GM21367 (cell line): ENCODE results near the gene GGNBP2.

Experiments used
- ATAC-seq: cut with Tn5 transposase; IDR thresholded peaks from one replicate; pipeline ENCODE4 v1.9.1; 2021; ENCODE audit not compliant: unreplicated experiment

GGNBP2 gene

GRCh38 chr17:36512641-36513040 lies 32.1 kb upstream of the GGNBP2 start:
- no peak for ATAC-seq

DNA sequence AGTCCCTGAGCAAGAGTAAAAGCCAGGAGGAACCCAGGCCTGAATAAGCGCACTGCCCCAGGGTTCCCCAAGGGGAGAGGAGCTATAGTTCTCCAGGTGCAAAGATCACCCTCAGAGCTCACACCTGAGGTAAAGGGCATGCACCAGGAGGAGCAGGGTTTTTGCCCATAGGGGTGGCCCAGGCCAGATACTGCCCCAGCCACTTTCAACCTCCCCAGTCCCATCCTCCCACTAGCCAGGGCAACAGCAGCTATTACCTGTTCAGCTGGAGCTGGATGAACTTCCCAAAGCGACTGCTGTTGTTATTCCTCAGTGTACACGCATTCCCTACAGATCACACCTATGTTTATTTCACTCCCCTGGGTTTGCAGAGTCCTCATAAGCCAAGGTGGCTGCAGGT lies 29.9 kb upstream of the GGNBP2 start:
- ATAC-seq = no peak

- no peak for ATAC-seq
Measured at GRCh38 chr17:36515837-36516236, 28.9 kb upstream of the GGNBP2 start.

- ATAC-seq = no peak
Measured at GRCh38 chr17:36523113-36523512, 21.6 kb upstream of the GGNBP2 start.

GRCh38 chr17:36524428-36524876 lies 20.3 kb upstream of the GGNBP2 start:
- no peak for ATAC-seq

DNA sequence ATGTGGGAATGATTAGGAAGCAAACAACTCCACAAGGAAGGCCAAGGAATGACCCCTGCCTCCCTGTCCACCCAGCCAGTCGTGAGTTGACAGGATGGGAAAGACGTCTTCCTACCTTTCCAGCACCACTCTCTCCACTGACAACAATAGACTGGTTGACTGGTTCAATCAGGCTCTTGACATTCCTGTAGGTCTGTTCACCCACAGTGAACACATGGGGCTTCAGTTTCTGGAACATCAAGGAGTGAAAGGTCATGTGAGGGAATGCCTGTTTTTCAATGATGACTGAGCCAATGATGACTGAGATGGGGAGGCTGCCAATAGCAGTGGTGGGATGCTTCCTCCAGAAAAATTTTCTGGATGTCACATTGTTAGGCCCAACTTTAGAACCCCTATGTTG lies 19.6 kb upstream of the GGNBP2 start:
- ATAC-seq = no peak

GRCh38 chr17:36525888-36526287 lies 18.8 kb upstream of the GGNBP2 start:
- ATAC-seq = no peak

- no peak for ATAC-seq
Measured at GRCh38 chr17:36527621-36528250, 17.0 kb upstream of the GGNBP2 start.

- ATAC-seq = no peak
Measured at GRCh38 chr17:36529121-36529520, 15.6 kb upstream of the GGNBP2 start.

DNA sequence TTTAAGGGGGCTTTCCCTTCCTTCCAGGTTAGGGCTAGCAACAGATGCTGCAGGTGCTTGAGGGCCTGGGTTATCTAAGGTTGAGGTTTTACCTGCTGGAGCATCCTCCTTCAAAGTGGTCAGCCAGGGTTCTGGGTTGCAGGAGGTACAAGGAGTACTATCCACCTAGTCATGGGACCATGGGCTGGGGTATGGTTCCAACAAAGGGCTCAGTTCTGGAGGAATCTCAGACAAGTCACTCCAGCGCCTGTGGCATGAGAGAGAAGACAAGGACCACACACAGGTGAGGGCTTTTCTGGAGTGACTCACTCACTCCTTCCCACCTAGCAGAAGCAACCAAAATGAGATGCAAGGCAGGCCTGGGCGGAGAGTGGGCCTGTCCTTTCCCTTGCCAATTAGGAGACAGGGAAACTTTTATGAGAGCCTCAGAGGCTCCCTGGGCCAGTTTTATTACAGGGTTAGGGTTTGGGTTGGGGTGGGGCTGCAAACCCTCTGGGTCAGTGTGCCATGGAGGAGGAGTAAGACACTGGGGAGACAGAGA lies 12.2 kb upstream of the GGNBP2 start:
- no peak for ATAC-seq

DNA sequence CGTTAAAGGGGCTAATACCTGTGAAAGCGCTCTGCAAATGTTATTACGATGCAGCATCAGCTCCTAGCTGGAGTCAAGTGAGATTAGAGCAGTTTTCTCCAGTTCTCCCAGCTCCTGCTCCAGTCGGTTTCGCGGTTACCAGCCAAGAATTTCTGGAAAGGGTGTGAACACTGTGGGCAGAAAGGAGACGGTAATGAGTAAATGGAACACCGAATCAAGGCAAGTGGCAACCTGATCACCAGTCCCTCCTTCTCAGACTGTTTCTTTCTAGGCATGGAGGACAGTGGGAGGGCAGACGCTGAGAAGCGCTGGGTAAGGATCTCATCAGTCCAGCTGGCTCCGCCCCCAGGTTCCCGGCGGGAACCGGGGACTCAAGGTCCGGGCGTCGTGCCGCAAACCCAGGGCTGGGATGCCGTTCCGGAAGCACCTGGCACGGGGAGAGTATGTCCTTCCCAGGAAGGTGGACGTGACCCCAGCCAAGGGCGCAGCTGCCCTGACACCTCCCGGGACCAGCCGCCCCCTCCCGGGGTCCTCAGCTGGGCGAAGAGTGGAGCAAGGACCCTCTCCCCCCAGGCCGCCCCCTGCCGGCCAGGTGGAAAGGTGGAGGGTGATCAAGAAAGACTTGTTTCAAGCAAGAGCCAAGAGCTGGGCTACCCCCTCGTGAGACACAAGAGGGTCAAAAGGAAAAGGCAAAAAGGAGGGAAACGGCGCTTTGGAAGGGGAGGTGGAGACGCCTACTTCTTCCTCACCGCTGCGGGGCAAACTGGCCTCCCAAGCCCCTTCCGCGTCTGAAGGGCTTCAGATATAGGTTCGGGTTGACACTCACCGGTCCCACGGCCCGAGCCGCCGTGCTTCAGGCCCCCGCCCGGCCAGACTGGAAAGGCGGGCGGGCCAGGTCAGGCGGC lies 10.5 kb upstream of the GGNBP2 start:
- peak; percentile 9 for ATAC-seq

DNA sequence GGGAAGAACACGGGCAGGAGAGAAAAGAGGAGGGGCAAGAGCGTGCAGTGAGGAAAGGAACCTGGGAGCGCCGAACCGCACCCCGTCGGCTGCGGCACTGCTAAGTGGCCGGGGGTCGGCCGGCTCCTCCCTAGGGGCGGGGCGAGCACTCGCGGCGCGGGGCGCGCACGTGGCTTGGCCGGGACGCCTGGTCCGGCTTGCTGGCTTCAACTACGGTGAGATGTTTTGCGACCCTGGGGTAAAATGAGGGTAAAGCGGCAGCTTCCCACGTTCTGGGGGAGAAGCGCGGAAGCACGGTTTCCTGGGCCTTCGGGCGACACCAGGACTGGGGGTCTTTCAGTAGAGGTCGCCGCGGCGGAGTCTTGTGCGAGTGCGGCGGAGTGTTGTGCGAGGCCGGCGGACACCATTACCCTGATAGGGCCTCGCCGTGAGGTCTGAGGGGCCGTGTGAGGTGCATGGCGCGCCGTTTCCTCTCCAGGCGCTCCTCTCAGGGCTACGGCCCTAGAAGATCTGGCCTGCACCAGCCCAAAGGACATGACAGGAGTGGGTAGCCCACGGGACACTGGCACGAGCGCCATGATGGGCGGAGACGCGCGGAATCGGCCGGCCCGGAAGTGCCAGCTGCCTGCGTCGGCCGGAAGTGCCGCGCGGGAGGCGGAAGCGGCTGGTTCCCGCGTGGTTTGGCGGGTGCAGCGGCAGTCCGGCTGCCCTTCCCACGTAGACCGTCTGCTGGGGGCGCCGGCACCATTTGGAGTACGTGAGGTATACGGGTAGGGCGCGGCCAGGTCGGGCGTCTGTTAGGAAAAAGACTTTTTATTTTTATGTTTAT lies 9.7 kb upstream of the GGNBP2 start, which contains the start of the genes MYO19 and PIGW:
MYO19 (minus strand) TSS at position 29 of the 829 bp plus-strand sequence. CDS start 2,330 bp downstream, outside the sequence.
PIGW (plus strand) TSS at position 148 of the 829 bp plus-strand sequence. CDS start 2,115 bp downstream, outside the sequence.
- ATAC-seq = peak; percentile 71

- ATAC-seq = no peak
Measured at GRCh38 chr17:36535669-36536081, 9.0 kb upstream of the GGNBP2 start.

DNA sequence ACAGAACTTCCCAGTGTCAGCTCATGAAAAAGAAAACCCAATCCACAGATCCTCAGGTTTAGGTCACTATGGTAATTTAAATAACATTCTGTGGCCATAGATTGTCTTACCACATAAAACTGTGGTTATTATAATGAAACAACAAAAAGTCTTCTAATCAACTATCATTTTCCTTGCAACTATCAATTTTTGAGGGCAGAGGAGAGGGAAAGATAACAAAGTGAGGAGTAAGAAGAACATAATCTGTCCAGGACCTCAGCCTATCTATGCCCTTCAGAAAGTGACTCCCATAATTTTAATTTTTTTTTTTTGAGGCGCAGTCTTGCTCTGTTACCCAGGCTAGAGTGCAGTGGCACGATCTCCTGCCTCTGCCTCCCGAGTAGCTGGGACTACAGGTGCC lies 4.0 kb upstream of the GGNBP2 start:
- no peak for ATAC-seq

DNA sequence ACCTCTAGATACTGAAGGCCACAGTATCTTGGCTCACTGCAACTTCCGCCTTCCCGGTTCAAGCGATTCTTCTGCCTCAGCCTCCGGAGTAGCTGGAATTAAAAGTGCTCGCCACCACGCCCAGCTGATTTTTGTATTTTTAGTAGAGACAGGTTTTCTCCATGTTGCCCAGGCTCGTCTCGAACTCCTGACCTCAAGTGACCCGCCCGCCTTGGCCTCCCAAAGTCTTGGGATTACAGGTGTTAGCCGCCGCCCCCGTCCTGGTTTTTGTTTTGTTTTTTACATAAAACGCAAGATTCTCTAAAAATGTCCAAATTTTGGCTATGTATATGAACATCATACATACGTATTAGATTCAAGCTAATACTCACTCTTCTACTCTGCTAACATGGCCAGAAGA lies 2.0 kb upstream of the GGNBP2 start:
- no peak for ATAC-seq

- peak; percentile 16 for ATAC-seq
Measured at GRCh38 chr17:36544044-36544306, 744 bp upstream of the GGNBP2 start.

GRCh38 chr17:36545077-36545464 lies 352 bp downstream of the GGNBP2 start:
- peak; percentile 29 for ATAC-seq

DNA sequence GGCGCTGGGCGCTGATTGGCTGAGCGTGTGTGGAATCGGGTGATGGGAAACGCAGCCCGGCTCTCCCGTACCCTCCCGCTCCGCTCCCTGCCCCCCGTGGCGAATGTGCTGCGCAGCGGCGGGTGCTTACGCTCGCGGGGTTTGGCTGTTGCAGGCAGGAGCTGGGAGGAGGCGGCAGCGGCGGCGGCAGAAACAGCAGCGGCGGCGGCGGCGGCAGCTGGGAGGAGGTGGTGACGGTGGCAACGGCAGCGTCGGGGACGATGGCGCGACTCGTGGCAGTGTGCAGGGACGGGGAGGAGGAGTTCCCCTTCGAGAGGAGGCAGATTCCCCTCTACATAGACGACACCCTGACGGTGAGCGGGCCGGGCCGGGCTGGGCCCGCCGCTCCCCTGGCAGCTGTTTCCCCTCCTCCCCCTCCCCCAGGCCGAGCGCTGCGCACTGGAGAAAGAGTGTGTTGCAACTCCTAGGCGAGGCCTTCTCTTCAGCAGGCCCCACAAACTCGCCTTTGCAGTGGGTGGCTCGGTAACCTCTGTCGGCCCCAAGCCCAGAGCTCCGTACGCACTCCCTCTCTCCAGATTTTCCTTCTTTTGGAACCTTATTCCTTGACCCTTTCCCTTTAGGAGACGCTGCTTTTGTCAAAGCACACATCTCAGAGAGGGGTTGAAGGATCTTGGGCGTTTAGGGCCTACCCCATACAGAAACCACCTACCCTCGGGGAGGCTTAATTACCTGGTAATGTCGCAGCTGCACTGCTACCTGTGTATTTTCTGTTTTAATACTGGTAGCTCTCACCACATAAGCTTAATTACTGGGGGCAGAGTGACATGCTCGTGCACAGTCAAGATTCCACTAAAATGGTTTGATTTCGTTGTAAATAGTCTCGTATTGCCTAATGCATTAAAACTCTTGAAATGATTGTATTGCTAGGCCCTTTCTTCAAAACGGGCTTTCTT lies 1.0 kb downstream of the GGNBP2 start:
- ATAC-seq = peak; percentile 54

DNA sequence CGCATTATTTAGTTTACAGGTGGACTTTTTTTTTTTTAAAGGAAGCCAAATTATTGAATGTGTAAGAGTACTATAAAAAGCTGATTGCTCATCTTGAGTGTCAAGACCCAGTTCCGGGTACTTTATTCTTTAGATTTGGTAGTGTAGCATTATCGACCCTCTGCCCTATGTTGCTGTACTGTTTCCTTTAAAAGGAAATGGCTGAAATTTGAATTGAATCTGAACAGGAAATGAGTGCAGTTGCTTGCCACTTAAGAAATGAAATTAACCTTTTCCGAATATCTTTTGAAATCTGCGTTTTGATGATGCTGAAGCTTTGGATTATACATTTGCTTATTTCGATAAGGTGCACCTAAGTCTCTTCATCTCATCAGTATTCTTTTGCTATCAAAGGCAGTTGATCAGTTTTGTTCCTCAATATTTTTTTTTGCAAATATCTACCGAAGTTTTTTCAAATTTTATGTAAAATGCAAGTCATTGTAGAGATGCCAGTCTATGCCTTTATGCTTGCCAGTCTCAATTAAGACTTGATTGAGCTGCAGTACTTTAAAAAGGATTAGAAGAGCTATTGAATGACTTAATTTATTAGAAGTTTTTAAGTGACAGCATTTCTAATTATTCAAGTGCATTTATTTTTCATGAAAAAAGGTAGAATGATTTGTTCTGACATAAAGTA lies 1.8 kb downstream of the GGNBP2 start:
- ATAC-seq = no peak
